HCT116 (cell line): ENCODE results near the gene MAML2. TPM values are rescaled to one million over a fixed set of nuclear protein-coding genes. Genes with fewer than 3 reads are reported as not detected.

Experiments
- ATAC-seq: fragments of 200-7000 bp; cut with Tn5 transposase; 2 replicates; pipeline ENCODE4 v1.9.1; 2020; ENCODE audit warnings: mild to moderate bottlenecking, moderate library complexity
- BruUV-seq: library from RNA; stranded (reverse); fragments of 400-500 nt; replicated peaks from 2 replicates; lab custom pipeline; 2021; lab: Mats Ljungman, UMichigan
- CTCF ChIA-PET: fragments of 300-600 bp; sonication (Branson Sonifier 250); formaldehyde crosslinking; loops from one replicate; lab custom pipeline; 2021; ENCODE audit warnings: antibody characterized with exemption; lab: Charles Lee
- POLR2A ChIA-PET: fragments of 300-600, 350-600 bp; sonication (Branson Sonifier 250); formaldehyde crosslinking; loops from one replicate; lab custom pipeline; 2021; ENCODE audit warnings: antibody characterized with exemption; lab: Charles Lee
- RAD21 ChIA-PET, 2 experiments: fragments of 300-600 bp; sonication (Branson Sonifier 250); formaldehyde crosslinking; loops; one replicate each; lab custom pipeline; 2023; ENCODE audit warnings: low total read pairs in 2 of 2; ENCODE audit not compliant: uncharacterized antibody in 2 of 2, unreplicated experiment in 2 of 2, low non-redundant PET in 1 of 2; lab: Charles Lee
- DNase-seq: peaks from one replicate; pipeline ENCODE4 v3.0.0-alpha.2; 2010; ENCODE audit warnings: low read depth, low spot score
- H2AFZ ChIP-seq: fragments of 200-600 bp; shearing (Covaris generic), sonication (generic); 2 replicates; pipeline ENCODE4 v1.6.1; 2017; ENCODE audit warnings: low read depth, mixed run types, mixed read lengths, antibody characterized with exemption, low read length; ENCODE audit not compliant: poor library complexity, severe bottlenecking
- H3K27ac ChIP-seq: 2 replicates; pipeline ENCODE4 v1.5.1; 2012; ENCODE audit warnings: low read depth, low read length
- H3K27me3 ChIP-seq: fragments of 200-600 bp; sonication (generic); 2 replicates; pipeline ENCODE4 v1.6.1; 2016; ENCODE audit warnings: mixed run types, low read length, mixed read lengths; ENCODE audit not compliant: insufficient read depth
- H3K36me3 ChIP-seq, 2 experiments: fragments of 200-500 bp in 1 of 2; fragments of 200-600 bp in 1 of 2; sonication (Bioruptor generic) in 1 of 2; sonication (generic) in 1 of 2; 2 replicates each; pipeline versions ENCODE4 v1.5.1 to v1.6.1; 2014 to 2016; ENCODE audit warnings: low read length in 2 of 2, inconsistent platforms in 1 of 2, mixed read lengths in 1 of 2, mixed run types in 1 of 2; ENCODE audit not compliant: insufficient read depth in 2 of 2, control insufficient read depth in 1 of 2
- H3K4me1 ChIP-seq, 2 experiments: fragments of 200-600 bp in 1 of 2; sonication (generic) in 1 of 2; 2 replicates each; pipeline versions ENCODE4 v1.5.1 to v1.6.1; 2012 to 2017; ENCODE audit warnings: low read length in 2 of 2, inconsistent platforms in 1 of 2, mild to moderate bottlenecking in 1 of 2, mixed read lengths in 1 of 2, mixed run types in 1 of 2, moderate library complexity in 1 of 2; ENCODE audit not compliant: insufficient read depth in 2 of 2, control insufficient read depth in 1 of 2
- H3K4me2 ChIP-seq: fragments of 200-600 bp; sonication (generic); 2 replicates; pipeline ENCODE4 v1.6.1; 2017; ENCODE audit warnings: mixed run types, low read length, mixed read lengths
- H3K4me3 ChIP-seq, 2 experiments: fragments of 200-600 bp in 1 of 2; sonication (generic) in 1 of 2; replicated peaks in 1 of 2; 2 replicates each; pipeline ENCODE4 v1.5.1; 2011 to 2016; ENCODE audit warnings: low read length in 2 of 2, control low read depth in 1 of 2, low read depth in 1 of 2, mild to moderate bottlenecking in 1 of 2, mixed read lengths in 1 of 2, mixed run types in 1 of 2
- H3K79me2 ChIP-seq: fragments of 200-600 bp; sonication (generic); 2 replicates; pipeline ENCODE4 v1.6.1; 2017; ENCODE audit warnings: mild to moderate bottlenecking, mixed run types, low read length, moderate library complexity, mixed read lengths; ENCODE audit not compliant: insufficient read depth
- H3K9ac ChIP-seq: fragments of 200-600 bp; sonication (generic); 2 replicates; pipeline ENCODE4 v1.6.1; 2016; ENCODE audit warnings: low read length, mixed read lengths
- H3K9me2 ChIP-seq: fragments of 200-600 bp; sonication (generic), shearing (Covaris generic); 2 replicates; pipeline ENCODE4 v1.6.1; 2017; ENCODE audit warnings: mixed run types, mild to moderate bottlenecking, moderate library complexity; ENCODE audit not compliant: insufficient read depth
- H3K9me3 ChIP-seq, 2 experiments: fragments of 200-500 bp in 1 of 2; fragments of 200-600 bp in 1 of 2; sonication (Bioruptor generic) in 1 of 2; sonication (generic) in 1 of 2; 2 replicates each; pipeline ENCODE4 v1.6.1; 2014 to 2017; ENCODE audit warnings: low read length in 2 of 2, mixed read lengths in 2 of 2, inconsistent platforms in 1 of 2, low read depth in 1 of 2, mild to moderate bottlenecking in 1 of 2, mixed run types in 1 of 2, moderate library complexity in 1 of 2; ENCODE audit not compliant: control insufficient read depth in 1 of 2, insufficient read depth in 1 of 2
- H4K20me1 ChIP-seq: fragments of 200-600 bp; sonication (generic), shearing (Covaris generic); 2 replicates; pipeline ENCODE4 v1.6.1; 2017; ENCODE audit warnings: mixed run types, mild to moderate bottlenecking, moderate library complexity; ENCODE audit not compliant: insufficient read depth
- CBX3 ChIP-seq: IDR thresholded peaks from 2 replicates; pipeline ENCODE4 v1.6.1; 2012; ENCODE audit warnings: low read depth
- EGR1 ChIP-seq: IDR thresholded peaks from 2 replicates; pipeline ENCODE4 v1.6.1; 2012; ENCODE audit warnings: low read depth
- ELF1 ChIP-seq: IDR thresholded peaks from 2 replicates; pipeline ENCODE4 v1.6.1; 2012; ENCODE audit warnings: low read depth, borderline replicate concordance
- EZH2phosphoT487 ChIP-seq: fragments of 200-600 bp; IDR thresholded peaks from 2 replicates; pipeline ENCODE4 v1.6.1; 2018; ENCODE audit warnings: antibody characterized with exemption, borderline replicate concordance
- FOSL1 ChIP-seq: IDR thresholded peaks from 2 replicates; pipeline ENCODE4 v1.6.1; 2012; ENCODE audit warnings: low read depth
- JUND ChIP-seq: IDR thresholded peaks from 2 replicates; pipeline ENCODE4 v1.6.1; 2012
- POLR2A ChIP-seq: IDR thresholded peaks from 2 replicates; pipeline ENCODE4 v1.7.0; 2011; ENCODE audit warnings: borderline replicate concordance; ENCODE audit not compliant: insufficient read depth, insufficient read length; ENCODE audit errors: extremely low read depth
- POLR2AphosphoS5 ChIP-seq: IDR thresholded peaks from 2 replicates; pipeline ENCODE4 v1.6.1; 2011; ENCODE audit warnings: mild to moderate bottlenecking, low read depth, low read length, moderate library complexity
- RAD21 ChIP-seq: IDR thresholded peaks from 2 replicates; pipeline ENCODE4 v1.6.1; 2012; ENCODE audit warnings: low read depth, mild to moderate bottlenecking
- SP1 ChIP-seq: IDR thresholded peaks from 2 replicates; pipeline ENCODE4 v1.6.1; 2012; ENCODE audit warnings: low read depth
- TCF7L2 ChIP-seq: IDR thresholded peaks from 2 replicates; pipeline ENCODE4 v1.7.0; 2011; ENCODE audit warnings: borderline replicate concordance, inconsistent platforms; ENCODE audit not compliant: insufficient read depth, insufficient read length; ENCODE audit errors: extremely low read depth
- YY1 ChIP-seq: IDR thresholded peaks from 2 replicates; pipeline ENCODE4 v1.6.1; 2011; ENCODE audit warnings: low read length, low read depth, moderate library complexity, mild to moderate bottlenecking; ENCODE audit not compliant: insufficient replicate concordance; ENCODE audit errors: extremely low read depth
- ZFX ChIP-seq: fragments of 450-650 bp; IDR thresholded peaks from 2 replicates; pipeline ENCODE4 v1.6.1; 2017
- intact Hi-C: fragments of 100-400 bp; cut with micrococcal nuclease; formaldehyde crosslinking; loops from 2 replicates; pipeline ENCODE4 v1.10.0; 2022
- total RNA-seq: library from RNA; stranded (reverse); gene quantifications from one replicate; pipeline ENCODE4 v1.2.1, GENCODE V29; 2021; ENCODE audit not compliant: unreplicated experiment
- TF ChIP-seq, protein P1 (sequence below): IDR thresholded peaks from 2 replicates; pipeline ENCODE4 v1.6.1; 2011; ENCODE audit warnings: mild to moderate bottlenecking, low read length, moderate library complexity; ENCODE audit not compliant: insufficient replicate concordance; ENCODE audit errors: extremely low read depth
- TF ChIP-seq, protein P2 (sequence below): IDR thresholded peaks from 2 replicates; pipeline ENCODE4 v1.6.1; 2012; ENCODE audit warnings: low read depth
- TF ChIP-seq, protein P3 (sequence below): IDR thresholded peaks from 2 replicates; pipeline ENCODE4 v1.6.1; 2012

Gene MAML2
- total RNA-seq, 1 experiment from 2014 or later = 2.6 TPM

DNA sequence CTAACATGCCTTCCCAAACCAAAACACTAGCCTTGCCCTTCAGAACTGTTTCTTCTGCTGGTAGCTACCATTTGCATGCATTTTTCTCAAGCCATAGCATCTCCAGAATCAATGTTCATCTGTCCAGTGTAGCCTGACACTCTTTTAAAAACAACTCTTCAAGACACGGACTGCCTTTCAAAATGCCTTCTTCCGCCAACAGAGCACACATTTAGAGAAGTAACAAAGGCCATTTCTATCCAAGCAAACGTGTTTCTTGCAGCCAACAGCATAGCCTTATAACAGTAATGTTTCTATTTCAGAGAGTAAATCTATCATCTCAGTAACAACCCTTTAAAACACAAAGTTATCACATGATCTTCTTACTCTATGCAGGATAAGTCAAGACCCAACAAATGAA is 275.8 kb downstream of the MAML2 start:
- no peaks in the 10 kb centered on the region for H3K9me3 ChIP-seq
- no peaks in the 10 kb centered on the region for H3K79me2 ChIP-seq
- no peak overlapping the region for H3K4me3 ChIP-seq
- no peak for DNase-seq
- ATAC-seq = no peak
- H3K27me3 ChIP-seq = no peaks in the 10 kb centered on the region
- no peaks in the 10 kb centered on the region for H3K36me3 ChIP-seq
- ChIA-PET RAD21 (no interaction called here), POLR2A (no interaction called here), CTCF (no interaction called here)
- H3K4me2 ChIP-seq = no peak overlapping the region
- TF ChIP-seq, protein P1, sequence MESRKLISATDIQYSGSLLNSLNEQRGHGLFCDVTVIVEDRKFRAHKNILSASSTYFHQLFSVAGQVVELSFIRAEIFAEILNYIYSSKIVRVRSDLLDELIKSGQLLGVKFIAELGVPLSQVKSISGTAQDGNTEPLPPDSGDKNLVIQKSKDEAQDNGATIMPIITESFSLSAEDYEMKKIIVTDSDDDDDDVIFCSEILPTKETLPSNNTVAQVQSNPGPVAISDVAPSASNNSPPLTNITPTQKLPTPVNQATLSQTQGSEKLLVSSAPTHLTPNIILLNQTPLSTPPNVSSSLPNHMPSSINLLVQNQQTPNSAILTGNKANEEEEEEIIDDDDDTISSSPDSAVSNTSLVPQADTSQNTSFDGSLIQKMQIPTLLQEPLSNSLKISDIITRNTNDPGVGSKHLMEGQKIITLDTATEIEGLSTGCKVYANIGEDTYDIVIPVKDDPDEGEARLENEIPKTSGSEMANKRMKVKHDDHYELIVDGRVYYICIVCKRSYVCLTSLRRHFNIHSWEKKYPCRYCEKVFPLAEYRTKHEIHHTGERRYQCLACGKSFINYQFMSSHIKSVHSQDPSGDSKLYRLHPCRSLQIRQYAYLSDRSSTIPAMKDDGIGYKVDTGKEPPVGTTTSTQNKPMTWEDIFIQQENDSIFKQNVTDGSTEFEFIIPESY = no peak
- TF ChIP-seq ZFX = no peak
- no peak for TF ChIP-seq RAD21
- no peak for TF ChIP-seq TCF7L2
- intact Hi-C loops = no loop called here
- H3K9me2 ChIP-seq = no peaks in the 10 kb centered on the region
- no peaks in the 10 kb centered on the region for H4K20me1 ChIP-seq
- no peak overlapping the region for H2AFZ ChIP-seq
- no peak overlapping the region for H3K27ac ChIP-seq
- peaks cover 5% of the 10 kb centered on the region in 2 experiments; a peak in 2 of 4 replicates for H3K4me1 ChIP-seq
- BruUV-seq = no TSS peak
- H3K9ac ChIP-seq = no peak overlapping the region

DNA sequence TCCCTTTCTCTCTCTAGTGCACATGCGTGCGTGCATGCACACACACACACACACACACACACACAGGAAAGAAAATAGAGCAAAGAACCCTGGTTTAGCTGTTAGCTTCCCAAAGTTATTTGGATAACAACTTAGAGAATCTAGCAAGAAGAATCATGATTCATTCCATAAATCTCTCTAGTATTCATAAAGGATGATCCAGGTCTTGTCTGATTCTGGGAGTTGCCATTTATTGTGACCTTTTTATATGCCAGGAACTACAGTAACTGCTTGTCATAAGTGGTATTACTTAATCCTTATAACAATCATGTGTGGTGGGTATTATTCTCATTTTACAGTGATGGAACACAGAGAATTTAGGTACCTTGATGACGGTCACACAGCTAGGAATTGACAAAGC is 277.6 kb downstream of the MAML2 start:
- H3K27me3 ChIP-seq = no peaks in the 10 kb centered on the region
- no peak overlapping the region for H3K9ac ChIP-seq
- no peak overlapping the region for H2AFZ ChIP-seq
- intact Hi-C loops = no loop called here
- peaks cover 5% of the 10 kb centered on the region in 2 experiments; a peak in 2 of 4 replicates for H3K4me1 ChIP-seq
- ATAC-seq (no peak), DNase-seq (no peak)
- no peaks in the 10 kb centered on the region for H3K9me2 ChIP-seq
- H3K27ac ChIP-seq = no peak overlapping the region
- BruUV-seq = no TSS peak
- no peaks in the 10 kb centered on the region for H3K36me3 ChIP-seq
- RAD21 ChIA-PET = no interaction called here
- H3K79me2 ChIP-seq = no peaks in the 10 kb centered on the region
- no peaks in the 10 kb centered on the region for H3K9me3 ChIP-seq
- H4K20me1 ChIP-seq = no peaks in the 10 kb centered on the region
- H3K4me2 ChIP-seq = no peak overlapping the region
- CTCF ChIA-PET = interaction anchor here (1.0 kb wide), 1 partner anchor 10 kb away, joined by 4 read pairs; no protein-coding TSS in a partner anchor
- POLR2A ChIA-PET = no interaction called here
- no peak overlapping the region for H3K4me3 ChIP-seq
- TF ChIP-seq, protein P2, sequence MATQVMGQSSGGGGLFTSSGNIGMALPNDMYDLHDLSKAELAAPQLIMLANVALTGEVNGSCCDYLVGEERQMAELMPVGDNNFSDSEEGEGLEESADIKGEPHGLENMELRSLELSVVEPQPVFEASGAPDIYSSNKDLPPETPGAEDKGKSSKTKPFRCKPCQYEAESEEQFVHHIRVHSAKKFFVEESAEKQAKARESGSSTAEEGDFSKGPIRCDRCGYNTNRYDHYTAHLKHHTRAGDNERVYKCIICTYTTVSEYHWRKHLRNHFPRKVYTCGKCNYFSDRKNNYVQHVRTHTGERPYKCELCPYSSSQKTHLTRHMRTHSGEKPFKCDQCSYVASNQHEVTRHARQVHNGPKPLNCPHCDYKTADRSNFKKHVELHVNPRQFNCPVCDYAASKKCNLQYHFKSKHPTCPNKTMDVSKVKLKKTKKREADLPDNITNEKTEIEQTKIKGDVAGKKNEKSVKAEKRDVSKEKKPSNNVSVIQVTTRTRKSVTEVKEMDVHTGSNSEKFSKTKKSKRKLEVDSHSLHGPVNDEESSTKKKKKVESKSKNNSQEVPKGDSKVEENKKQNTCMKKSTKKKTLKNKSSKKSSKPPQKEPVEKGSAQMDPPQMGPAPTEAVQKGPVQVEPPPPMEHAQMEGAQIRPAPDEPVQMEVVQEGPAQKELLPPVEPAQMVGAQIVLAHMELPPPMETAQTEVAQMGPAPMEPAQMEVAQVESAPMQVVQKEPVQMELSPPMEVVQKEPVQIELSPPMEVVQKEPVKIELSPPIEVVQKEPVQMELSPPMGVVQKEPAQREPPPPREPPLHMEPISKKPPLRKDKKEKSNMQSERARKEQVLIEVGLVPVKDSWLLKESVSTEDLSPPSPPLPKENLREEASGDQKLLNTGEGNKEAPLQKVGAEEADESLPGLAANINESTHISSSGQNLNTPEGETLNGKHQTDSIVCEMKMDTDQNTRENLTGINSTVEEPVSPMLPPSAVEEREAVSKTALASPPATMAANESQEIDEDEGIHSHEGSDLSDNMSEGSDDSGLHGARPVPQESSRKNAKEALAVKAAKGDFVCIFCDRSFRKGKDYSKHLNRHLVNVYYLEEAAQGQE = no peak
- TF ChIP-seq ELF1 (no peak), EZH2phosphoT487 (no peak), YY1 (no peak), RAD21 (no peak), FOSL1 (no peak), JUND (no peak), CBX3 (no peak), POLR2A (no peak), SP1 (no peak), POLR2AphosphoS5 (no peak), EGR1 (no peak)
- TF ChIP-seq, protein P3, sequence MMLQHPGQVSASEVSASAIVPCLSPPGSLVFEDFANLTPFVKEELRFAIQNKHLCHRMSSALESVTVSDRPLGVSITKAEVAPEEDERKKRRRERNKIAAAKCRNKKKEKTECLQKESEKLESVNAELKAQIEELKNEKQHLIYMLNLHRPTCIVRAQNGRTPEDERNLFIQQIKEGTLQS = no peak
